Keratinocyte (primary cell): ENCODE data around the gene SYPL1. TPM values are rescaled to one million over a fixed set of nuclear protein-coding genes. Genes with fewer than 3 reads are reported as not detected.
A peak's percentile ranks its signal among the peaks of the same experiment; 100 is the strongest.

ENCODE experiments used
- DNase-seq: peaks from one replicate; pipeline ENCODE4 v3.0.0-alpha.2; 2011; ENCODE audit warnings: low read depth, missing footprints, low spot score
- FAIRE-seq: peaks from 2 replicates; lab custom pipeline; 2011; peaks lifted over from hg19 to GRCh38; lab: Jason Lieb, UNC
- H2AFZ ChIP-seq: 2 replicates; pipeline ENCODE4 v1.6.0; 2012; ENCODE audit warnings: low read length, control low read depth, inconsistent platforms; ENCODE audit not compliant: control insufficient read depth
- H3K27ac ChIP-seq: 2 replicates; pipeline ENCODE4 v1.5.1; 2011; ENCODE audit warnings: low read length; ENCODE audit not compliant: control insufficient read depth, insufficient read depth
- H3K27me3 ChIP-seq: 3 replicates; pipeline ENCODE4 v1.6.0; 2011; ENCODE audit warnings: low read length; ENCODE audit not compliant: control insufficient read depth, insufficient read depth; ENCODE audit errors: extremely low read depth
- H3K36me3 ChIP-seq, 2 experiments: 2 replicates in 1 of 2; 3 replicates in 1 of 2; pipeline ENCODE4 v1.5.1; 2011; ENCODE audit warnings: low read length in 2 of 2, mild to moderate bottlenecking in 1 of 2; ENCODE audit not compliant: control insufficient read depth in 2 of 2, insufficient read depth in 2 of 2; ENCODE audit errors: extremely low read depth in 1 of 2
- H3K4me1 ChIP-seq: 3 replicates; pipeline ENCODE4 v1.5.1; 2011; ENCODE audit warnings: low read length; ENCODE audit not compliant: control insufficient read depth, insufficient read depth; ENCODE audit errors: extremely low read depth
- H3K4me2 ChIP-seq: 3 replicates; pipeline ENCODE4 v1.6.0; 2011; ENCODE audit warnings: low read depth, low read length; ENCODE audit not compliant: control insufficient read depth, insufficient read depth; ENCODE audit errors: extremely low read depth
- H3K4me3 ChIP-seq, 3 experiments: fragments of 200-600 bp in 1 of 3; sonication (generic) in 1 of 3; 2 replicates in 2 of 3; 3 replicates in 1 of 3; pipeline ENCODE4 v1.5.1; 2011 to 2016; ENCODE audit warnings: low read length in 3 of 3, mild to moderate bottlenecking in 3 of 3, control low read depth in 2 of 3, inconsistent platforms in 1 of 3, low read depth in 1 of 3, mixed read lengths in 1 of 3, mixed run types in 1 of 3, moderate library complexity in 1 of 3; ENCODE audit not compliant: control insufficient read depth in 2 of 3, insufficient read depth in 2 of 3; ENCODE audit errors: extremely low read depth in 1 of 3
- H3K79me2 ChIP-seq: 2 replicates; pipeline ENCODE4 v1.6.0; 2012; ENCODE audit warnings: low read length; ENCODE audit not compliant: control insufficient read depth, insufficient read depth
- H3K9ac ChIP-seq: 3 replicates; pipeline ENCODE4 v1.6.0; 2011; ENCODE audit warnings: low read length; ENCODE audit not compliant: control insufficient read depth, insufficient read depth; ENCODE audit errors: extremely low read depth
- H3K9me1 ChIP-seq: 3 replicates; pipeline ENCODE4 v1.6.0; 2011; ENCODE audit warnings: low read length; ENCODE audit not compliant: control insufficient read depth, insufficient read depth; ENCODE audit errors: extremely low read depth
- H3K9me3 ChIP-seq: 2 replicates; pipeline ENCODE4 v1.5.1; 2012; ENCODE audit warnings: low read depth, low read length; ENCODE audit not compliant: control insufficient read depth
- H4K20me1 ChIP-seq: 3 replicates; pipeline ENCODE4 v1.6.0; 2011; ENCODE audit warnings: low read length; ENCODE audit not compliant: control insufficient read depth, insufficient read depth; ENCODE audit errors: extremely low read depth
- CTCF ChIP-seq, 3 experiments: IDR thresholded peaks in 1 of 3; conservative IDR thresholded peaks in 1 of 3; optimal IDR thresholded peaks in 1 of 3; 2 replicates in 2 of 3; 3 replicates in 1 of 3; pipeline versions ENCODE3 to v1.5.1; 2011; ENCODE audit warnings: low read length in 3 of 3, mild to moderate bottlenecking in 3 of 3, moderate library complexity in 2 of 3, control low read depth in 1 of 3, inconsistent platforms in 1 of 3; ENCODE audit not compliant: insufficient read depth in 2 of 3; ENCODE audit errors: extremely low read depth in 1 of 3
- EZH2 ChIP-seq: IDR thresholded peaks from one replicate; pipeline ENCODE4 v1.6.1; 2012; ENCODE audit warnings: inconsistent platforms, mild to moderate bottlenecking, low read length, moderate library complexity
- dilution Hi-C: fragments of 300-500 bp; cut with MboI; formaldehyde crosslinking; loops from one replicate; pipeline ENCODE4 v1.7.0; 2020; ENCODE audit warnings: low sequenced_read_pairs; ENCODE audit not compliant: extremely low pct_ligation_motif_present
- polyA plus RNA-seq, 5 experiments: library from polyadenylated mRNA; depleted of rRNA in 3 of 5; stranded (reverse) in 3 of 5; stranded (forward) in 1 of 5; unstranded in 1 of 5; fragments of >200 nt; gene quantifications; 1 replicate in 1 of 5; 2 replicates in 3 of 5; 3 replicates in 1 of 5; pipeline versions ENCODE4 v1.2.1 to v1.2.3, GENCODE V29; 2011 to 2012; ENCODE audit warnings: missing spikeins in 2 of 5, low read depth in 1 of 5, low replicate concordance in 1 of 5

The SYPL1 gene
- polyA plus RNA-seq, 1 donor (not counting 4 experiments of a cell fraction or from before 2014, with no cell fraction given) = 254 TPM

DNA sequence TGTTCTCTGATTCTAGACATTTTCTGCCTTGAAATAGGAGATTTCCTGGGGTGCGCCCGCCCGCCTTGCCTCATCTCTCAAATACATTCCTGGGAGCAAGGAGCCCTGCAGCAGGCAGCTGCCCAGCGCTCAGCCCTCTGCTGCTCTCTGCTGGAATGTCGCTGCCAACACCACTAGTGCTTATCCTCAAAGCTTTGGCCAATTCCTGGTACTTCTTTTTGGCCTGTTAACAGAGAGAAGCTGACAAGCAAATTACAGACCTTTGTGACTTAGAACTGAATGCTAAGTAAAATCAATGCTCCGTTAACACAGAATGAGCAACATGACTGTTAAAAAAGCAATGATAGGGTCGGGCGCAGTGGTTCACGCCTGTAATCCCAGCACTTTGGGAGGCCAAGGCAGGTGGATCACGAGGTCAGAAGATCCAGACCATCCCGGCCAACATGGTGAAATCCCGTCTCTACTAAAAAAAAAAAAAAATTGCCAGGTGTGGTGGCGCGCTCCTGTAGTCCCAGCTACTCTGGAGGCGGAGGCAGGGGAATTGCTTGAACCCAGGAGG lies 41.9 kb upstream of the SYPL1 start:
- no peak overlapping the region for H3K4me2 ChIP-seq
- H3K9me3 ChIP-seq = no peaks in the 10 kb centered on the region
- peaks cover 7% of the 10 kb centered on the region for H3K27me3 ChIP-seq
- TF ChIP-seq CTCF (optimal IDR thresholded peaks at IDR 0.05 in 1 of 3, IDR thresholded peaks at IDR 0.05 in 1 of 3, conservative IDR thresholded peaks at IDR 0.05 in 1 of 3; ENCODE audit: extremely low read depth in 1 of 3, insufficient read depth in 2 of 3, low read length in 3 of 3) (peak; percentile 95 to 97 (median 97)), EZH2 (no peak)
- no peak overlapping the region for H3K4me3 ChIP-seq
- no peaks in the 10 kb centered on the region for H3K36me3 ChIP-seq
- H4K20me1 ChIP-seq = no peaks in the 10 kb centered on the region
- no peaks in the 10 kb centered on the region for H3K9me1 ChIP-seq
- DNase-seq (peak; percentile 30), FAIRE-seq (peak; percentile 89)
- peaks cover 9% of the 10 kb centered on the region for H3K4me1 ChIP-seq
- H3K27ac ChIP-seq = no peak overlapping the region
- H2AFZ ChIP-seq = peak overlapping the region; percentile 59
- dilution Hi-C loops = no loop called here
- no peak overlapping the region for H3K9ac ChIP-seq
- no peaks in the 10 kb centered on the region for H3K79me2 ChIP-seq

DNA sequence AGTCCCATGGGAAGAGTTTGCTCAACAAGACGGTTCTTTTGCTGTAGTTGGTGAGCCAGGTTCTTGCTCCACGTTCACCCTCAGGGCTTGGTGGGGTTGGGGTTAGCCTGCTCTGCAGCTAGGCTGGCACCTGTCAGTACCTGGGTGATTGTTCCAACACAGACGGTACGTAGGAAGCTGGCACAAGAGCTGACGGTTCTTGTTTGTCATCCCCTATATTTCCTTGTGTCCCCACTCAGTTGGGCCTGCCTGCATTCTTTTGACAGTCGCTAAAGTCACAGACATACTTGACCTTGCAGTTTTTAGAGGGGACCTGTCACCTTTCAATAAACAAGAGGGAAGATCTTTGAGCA lies 40.2 kb upstream of the SYPL1 start:
- DNase-seq (no peak), FAIRE-seq (no peak)
- H3K4me2 ChIP-seq = no peak overlapping the region
- H4K20me1 ChIP-seq = no peaks in the 10 kb centered on the region
- peaks cover 9% of the 10 kb centered on the region for H3K4me1 ChIP-seq
- peaks cover 7% of the 10 kb centered on the region for H3K27me3 ChIP-seq
- no peak overlapping the region for H2AFZ ChIP-seq
- H3K4me3 ChIP-seq = no peak overlapping the region
- no peak overlapping the region for H3K9ac ChIP-seq
- no peaks in the 10 kb centered on the region for H3K9me3 ChIP-seq
- H3K27ac ChIP-seq = no peak overlapping the region
- no peaks in the 10 kb centered on the region for H3K36me3 ChIP-seq
- no peaks in the 10 kb centered on the region for H3K9me1 ChIP-seq
- no peaks in the 10 kb centered on the region for H3K79me2 ChIP-seq
- dilution Hi-C loops = no loop called here
- TF ChIP-seq CTCF (optimal IDR thresholded peaks at IDR 0.05 in 1 of 3, IDR thresholded peaks at IDR 0.05 in 1 of 3, conservative IDR thresholded peaks at IDR 0.05 in 1 of 3; ENCODE audit: extremely low read depth in 1 of 3, insufficient read depth in 2 of 3, low read length in 3 of 3) (no peak), EZH2 (no peak)
